ENCODE results near the gene NPIPB5. TPM values are rescaled to one million over a fixed set of nuclear protein-coding genes. Genes with fewer than 3 reads are reported as not detected.
"Not testable (repeated sequence)": the region's sequence is repeated elsewhere in the genome, so short reads cannot be mapped to it uniquely, and the experiment has no call there.

NPIPB5 gene
- total RNA-seq: 100 to 1,000 TPM; 187 to 228 TPM

GRCh38 chr16:22510591-22510990 lies at the start of gene NPIPB5:
Gene NPIPB5, plus strand, starts transcription at chr16:22510891. Its CDS starts 2,911 bp downstream, at chr16:22513802.
- intact Hi-C loops (cut with micrococcal nuclease); CTCF ChIA-PET: not testable (repeated sequence)

GRCh38 chr16:22468846-22469245 lies 41.8 kb upstream of the NPIPB5 start:
- not testable (repeated sequence) for ATAC-seq; H3K4me1 Mint-ChIP-seq (ENCODE audit: low read depth)

More at GRCh38 chr16:22510591-22510990, at the start of gene NPIPB5:
- DNase-seq; POLR2A ChIA-PET; H3K9me3 Mint-ChIP-seq; H3K4me1 Mint-ChIP-seq (ENCODE audit: low read depth); H3K27me3 Mint-ChIP-seq; H3K4me3 Mint-ChIP-seq; H3K27ac Mint-ChIP-seq; H3K36me3 Mint-ChIP-seq (ENCODE audit: low read depth); ATAC-seq: not testable (repeated sequence)

GRCh38 chr16:22537996-22538395 lies 27.3 kb downstream of the NPIPB5 start:
- H3K4me1 Mint-ChIP-seq (ENCODE audit: low read depth); H3K4me3 Mint-ChIP-seq; POLR2A ChIA-PET; DNase-seq; intact Hi-C loops (cut with micrococcal nuclease); H3K36me3 Mint-ChIP-seq (ENCODE audit: low read depth); CTCF ChIA-PET; H3K27ac Mint-ChIP-seq; H3K9me3 Mint-ChIP-seq; ATAC-seq; H3K27me3 Mint-ChIP-seq: not testable (repeated sequence)

More at GRCh38 chr16:22468846-22469245, 41.8 kb upstream of the NPIPB5 start:
- H3K9me3 Mint-ChIP-seq; H3K36me3 Mint-ChIP-seq (ENCODE audit: low read depth); DNase-seq; H3K4me3 Mint-ChIP-seq; H3K27me3 Mint-ChIP-seq; H3K27ac Mint-ChIP-seq; POLR2A ChIA-PET; CTCF ChIA-PET; intact Hi-C loops (cut with micrococcal nuclease): not testable (repeated sequence)

- POLR2A ChIA-PET; H3K4me3 Mint-ChIP-seq; H3K27me3 Mint-ChIP-seq; H3K9me3 Mint-ChIP-seq; ATAC-seq; H3K27ac Mint-ChIP-seq; H3K36me3 Mint-ChIP-seq (ENCODE audit: low read depth); intact Hi-C loops (cut with micrococcal nuclease); H3K4me1 Mint-ChIP-seq (ENCODE audit: low read depth); DNase-seq: not testable (repeated sequence)
- CTCF ChIA-PET: interaction anchor here (0.6 kb wide), 1 partner anchor 983 kb away, joined by 3 read pairs; no protein-coding TSS in a partner anchor
These were observed 34.1 kb downstream of the NPIPB5 start for GRCh38 chr16:22544809-22545208.

- POLR2A ChIA-PET; H3K27me3 Mint-ChIP-seq; H3K4me3 Mint-ChIP-seq; CTCF ChIA-PET; intact Hi-C loops (cut with micrococcal nuclease); H3K27ac Mint-ChIP-seq; ATAC-seq; H3K9me3 Mint-ChIP-seq; DNase-seq; H3K4me1 Mint-ChIP-seq (ENCODE audit: low read depth); H3K36me3 Mint-ChIP-seq (ENCODE audit: low read depth): not testable (repeated sequence)
These were observed 35.9 kb downstream of the NPIPB5 start for GRCh38 chr16:22546630-22547029.

GRCh38 chr16:22547170-22547765 lies 36.6 kb downstream of the NPIPB5 start:
- H3K27me3 Mint-ChIP-seq; H3K4me3 Mint-ChIP-seq; DNase-seq; intact Hi-C loops (cut with micrococcal nuclease); H3K27ac Mint-ChIP-seq; POLR2A ChIA-PET; CTCF ChIA-PET; H3K9me3 Mint-ChIP-seq; ATAC-seq; H3K36me3 Mint-ChIP-seq (ENCODE audit: low read depth); H3K4me1 Mint-ChIP-seq (ENCODE audit: low read depth): not testable (repeated sequence)

- H3K27ac Mint-ChIP-seq; DNase-seq; POLR2A ChIA-PET; H3K36me3 Mint-ChIP-seq (ENCODE audit: low read depth); H3K4me3 Mint-ChIP-seq; H3K4me1 Mint-ChIP-seq (ENCODE audit: low read depth); CTCF ChIA-PET; H3K27me3 Mint-ChIP-seq; H3K9me3 Mint-ChIP-seq; ATAC-seq; intact Hi-C loops (cut with micrococcal nuclease): not testable (repeated sequence)
These were observed 39.2 kb downstream of the NPIPB5 start for GRCh38 chr16:22549853-22550252.

GRCh38 chr16:22551143-22551542 lies 40.5 kb downstream of the NPIPB5 start:
- intact Hi-C loops (cut with micrococcal nuclease); H3K27me3 Mint-ChIP-seq; ATAC-seq; H3K36me3 Mint-ChIP-seq (ENCODE audit: low read depth); POLR2A ChIA-PET; DNase-seq; H3K4me1 Mint-ChIP-seq (ENCODE audit: low read depth); H3K4me3 Mint-ChIP-seq; H3K9me3 Mint-ChIP-seq; H3K27ac Mint-ChIP-seq; CTCF ChIA-PET: not testable (repeated sequence)

GRCh38 chr16:22551651-22552050 lies 41.0 kb downstream of the NPIPB5 start:
- DNase-seq; H3K9me3 Mint-ChIP-seq; CTCF ChIA-PET; POLR2A ChIA-PET; H3K36me3 Mint-ChIP-seq (ENCODE audit: low read depth); H3K27me3 Mint-ChIP-seq; ATAC-seq; intact Hi-C loops (cut with micrococcal nuclease); H3K4me3 Mint-ChIP-seq; H3K27ac Mint-ChIP-seq; H3K4me1 Mint-ChIP-seq (ENCODE audit: low read depth): not testable (repeated sequence)

GRCh38 chr16:22556759-22557158 lies 46.1 kb downstream of the NPIPB5 start:
- POLR2A ChIA-PET; intact Hi-C loops (cut with micrococcal nuclease); ATAC-seq; DNase-seq; H3K27me3 Mint-ChIP-seq; H3K36me3 Mint-ChIP-seq (ENCODE audit: low read depth); CTCF ChIA-PET; H3K4me1 Mint-ChIP-seq (ENCODE audit: low read depth); H3K27ac Mint-ChIP-seq; H3K9me3 Mint-ChIP-seq; H3K4me3 Mint-ChIP-seq: not testable (repeated sequence)
